Prostate gland (tissue), 2 donors: ENCODE data around the gene AFF3.

Source experiments
- CTCF ChIP-seq, 4 experiments: fragments of 200-600 bp in 2 of 4; fragments of 450-650 bp in 2 of 4; sonication (generic) in 2 of 4; IDR thresholded peaks; 1 replicate in 3 of 4; 2 replicates in 1 of 4; pipeline ENCODE4 v1.5.1; 2016 to 2019; ENCODE audit warnings: antibody characterized with exemption in 4 of 4, mild to moderate bottlenecking in 2 of 4, moderate library complexity in 2 of 4
- POLR2A ChIP-seq: fragments of 450-650 bp; IDR thresholded peaks from one replicate; pipeline ENCODE4 v1.6.1; 2016; ENCODE audit warnings: antibody characterized with exemption, mild to moderate bottlenecking

DNA sequence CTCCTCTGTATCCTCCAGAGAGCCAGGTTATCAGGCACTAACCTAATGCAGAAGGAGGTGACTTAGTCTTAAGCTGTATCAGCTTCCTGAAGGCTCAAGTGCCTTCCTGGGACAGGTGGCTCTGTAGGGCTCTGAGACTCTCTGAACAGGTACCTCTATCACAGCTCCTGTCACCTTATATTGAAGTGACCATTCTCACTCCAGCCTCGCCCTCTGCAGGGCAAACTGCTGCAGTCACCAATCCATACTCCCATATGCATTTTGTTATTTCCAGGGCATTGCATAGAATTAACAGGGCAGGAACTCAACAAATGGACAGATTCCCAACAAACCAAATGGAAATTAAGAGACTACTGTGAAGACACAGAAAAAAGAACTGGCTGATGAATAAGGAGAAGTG is 449.6 kb downstream of the AFF3 start:
- TF ChIP-seq POLR2A, result no peak
- no peak for TF ChIP-seq CTCF (IDR thresholded peaks at IDR 0.05)
